T-helper 17 cell (primary cell): ENCODE measurements around the gene AMOTL2. TPM values are rescaled to one million over a fixed set of nuclear protein-coding genes. Genes with fewer than 3 reads are reported as not detected.

Source experiments
- ATAC-seq: fragments of 150-1000 bp; cut with Tn5 transposase; 2 replicates; pipeline ENCODE4 v1.10.0; 2021; ENCODE audit warnings: mild to moderate bottlenecking, moderate library complexity
- DNase-seq, 3 donors: peaks; one replicate each; pipeline versions ENCODE4 v3.0.0 to v3.0.0-alpha.2; 2020 to 2021
- H3K9me3 ChIP-seq: one replicate; pipeline ENCODE4 v1.7.0; 2013; ENCODE audit warnings: low read length, mild to moderate bottlenecking; ENCODE audit not compliant: control insufficient read depth, poor library complexity, severe bottlenecking
- H3K27ac Mint-ChIP-seq: one replicate; pipeline ENCODE4 v1.8.0; 2022; ENCODE audit warnings: mild to moderate bottlenecking, moderate library complexity, mixed read lengths
- H3K27me3 Mint-ChIP-seq: one replicate; pipeline ENCODE4 v1.8.0; 2022; ENCODE audit warnings: mixed read lengths
- H3K36me3 Mint-ChIP-seq: one replicate; pipeline ENCODE4 v1.8.0; 2022; ENCODE audit warnings: low read depth, mixed read lengths
- H3K4me1 Mint-ChIP-seq: one replicate; pipeline ENCODE4 v1.8.0; 2022; ENCODE audit warnings: mild to moderate bottlenecking, mixed read lengths
- H3K4me3 Mint-ChIP-seq: one replicate; pipeline ENCODE4 v1.8.0; 2022; ENCODE audit warnings: mild to moderate bottlenecking, moderate library complexity, mixed read lengths
- total RNA-seq, 4 donors: library from RNA in 2 of 4; stranded (reverse) in 2 of 4; gene quantifications; one replicate each; pipeline ENCODE4 v1.2.3 and lab custom pipeline; 2022 to 2026

Gene AMOTL2
- total RNA-seq, 2 donors from 2014 or later: not detected

DNA sequence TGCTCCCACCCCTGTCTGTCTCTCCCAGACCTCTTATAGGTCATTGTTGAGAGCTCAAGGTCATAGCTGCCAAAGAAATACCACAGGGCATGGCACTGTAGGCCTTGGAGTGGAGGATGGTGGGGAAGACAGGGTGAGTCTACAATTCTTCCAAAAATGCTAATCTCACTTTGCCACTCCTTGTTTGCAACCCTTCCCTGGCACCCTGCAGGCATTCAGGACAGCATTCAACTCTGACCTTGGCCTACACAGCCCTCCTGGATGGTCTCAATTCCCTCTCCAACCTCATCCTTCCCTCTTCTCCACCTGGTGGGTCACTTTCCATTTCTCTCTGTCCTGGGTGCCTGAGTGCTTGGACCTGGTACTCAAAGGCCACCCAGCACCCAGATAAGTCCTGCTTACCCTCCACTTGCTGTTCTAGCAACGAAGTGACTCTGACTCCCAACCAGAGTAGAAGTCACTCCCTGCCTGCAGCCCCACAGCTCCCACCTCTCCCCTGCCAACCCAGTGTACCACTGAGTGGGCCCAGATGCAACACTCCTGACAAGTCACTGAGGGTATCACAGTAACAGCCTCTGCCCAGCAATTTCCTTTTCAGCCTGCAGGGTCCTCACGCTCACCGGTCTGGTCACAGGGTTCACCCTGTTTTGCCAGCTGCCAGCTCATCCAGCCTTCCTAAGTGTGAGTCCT is 36.6 kb downstream of the AMOTL2 start:
- H3K4me1 Mint-ChIP-seq: no peaks in the 10 kb centered on the region
- DNase-seq: no peak
- H3K4me3 Mint-ChIP-seq: no peak overlapping the region
- peaks cover 2% of the 10 kb centered on the region for H3K36me3 Mint-ChIP-seq
- peaks cover 20% of the 10 kb centered on the region for H3K27me3 Mint-ChIP-seq
- no peaks in the 10 kb centered on the region for H3K9me3 ChIP-seq
- ATAC-seq: no peak
- no peak overlapping the region for H3K27ac Mint-ChIP-seq

DNA sequence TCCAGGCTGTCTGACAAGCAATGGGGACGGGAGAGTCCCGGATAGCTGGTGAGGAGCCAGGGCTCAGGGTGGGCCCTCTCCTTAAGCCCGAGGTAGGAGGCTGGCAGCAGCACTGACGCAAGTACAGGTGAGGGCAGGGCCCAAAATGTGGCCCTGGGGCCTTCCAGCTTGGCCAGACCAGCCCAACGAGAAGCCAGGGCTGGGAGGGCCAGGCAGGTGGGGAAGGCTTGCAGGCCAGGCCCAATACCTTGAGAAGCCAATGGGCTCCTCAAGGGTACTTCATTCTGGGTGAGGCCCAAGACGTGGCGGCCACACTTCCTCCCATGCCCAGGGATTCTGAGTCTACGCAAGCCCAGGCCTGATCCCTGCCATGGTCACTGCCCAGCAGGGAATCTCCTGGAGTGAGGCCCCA is 37.2 kb downstream of the AMOTL2 start:
- H3K4me3 Mint-ChIP-seq: no peak overlapping the region
- H3K27ac Mint-ChIP-seq: no peak overlapping the region
- ATAC-seq: no peak
- DNase-seq: no peak
- peaks cover 2% of the 10 kb centered on the region for H3K36me3 Mint-ChIP-seq
- no peaks in the 10 kb centered on the region for H3K9me3 ChIP-seq
- H3K27me3 Mint-ChIP-seq: peaks cover 20% of the 10 kb centered on the region
- H3K4me1 Mint-ChIP-seq: no peaks in the 10 kb centered on the region

DNA sequence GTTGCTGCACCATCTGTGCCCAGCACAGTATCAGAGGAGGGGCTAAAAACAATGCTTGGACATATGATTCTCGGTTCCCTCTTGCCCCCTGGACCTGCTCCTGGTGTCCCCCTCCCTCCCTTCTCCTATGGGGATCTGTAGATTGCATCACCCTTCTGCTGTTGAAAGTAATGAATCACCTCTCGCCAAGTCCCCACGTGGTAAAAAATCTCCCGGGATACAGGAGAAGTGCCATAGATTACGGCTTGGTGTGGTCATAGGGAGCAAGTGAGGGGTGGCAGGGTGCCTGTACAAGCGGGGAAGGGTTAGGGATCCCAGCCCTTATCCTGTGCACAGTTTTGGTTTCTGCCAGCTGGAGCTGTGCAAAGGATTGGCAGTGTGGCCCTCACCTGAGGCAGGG is 37.7 kb downstream of the AMOTL2 start:
- no peak for DNase-seq
- ATAC-seq: no peak
- H3K36me3 Mint-ChIP-seq: peaks cover 2% of the 10 kb centered on the region
- no peaks in the 10 kb centered on the region for H3K9me3 ChIP-seq
- peaks cover 20% of the 10 kb centered on the region for H3K27me3 Mint-ChIP-seq
- peak overlapping the region; percentile 43 for H3K27ac Mint-ChIP-seq
- H3K4me3 Mint-ChIP-seq: no peak overlapping the region
- H3K4me1 Mint-ChIP-seq: no peaks in the 10 kb centered on the region

DNA sequence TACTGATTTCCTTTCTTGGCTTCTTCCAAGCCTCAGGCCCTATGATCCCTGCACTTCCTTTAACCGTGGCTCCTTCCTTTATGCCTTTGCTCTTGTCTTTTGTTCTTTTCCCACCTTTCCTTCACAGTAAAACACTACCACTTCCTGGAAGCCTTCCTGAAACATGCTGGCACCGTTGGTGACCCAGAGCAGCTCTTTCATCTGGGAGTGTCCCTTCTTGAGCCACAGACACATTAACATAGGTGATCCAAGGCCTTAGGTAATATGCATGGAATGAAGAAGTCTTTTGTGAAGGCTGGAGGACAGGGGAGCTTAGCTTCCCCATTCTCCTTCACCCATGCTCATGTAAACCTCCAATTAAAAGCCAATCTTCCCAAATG is 39.4 kb downstream of the AMOTL2 start:
- H3K4me1 Mint-ChIP-seq: peaks cover 3% of the 10 kb centered on the region
- H3K27me3 Mint-ChIP-seq: peaks cover 35% of the 10 kb centered on the region
- H3K27ac Mint-ChIP-seq: no peak overlapping the region
- no peak for ATAC-seq
- peaks cover 2% of the 10 kb centered on the region for H3K36me3 Mint-ChIP-seq
- DNase-seq: no peak
- no peak overlapping the region for H3K4me3 Mint-ChIP-seq
- no peaks in the 10 kb centered on the region for H3K9me3 ChIP-seq

DNA sequence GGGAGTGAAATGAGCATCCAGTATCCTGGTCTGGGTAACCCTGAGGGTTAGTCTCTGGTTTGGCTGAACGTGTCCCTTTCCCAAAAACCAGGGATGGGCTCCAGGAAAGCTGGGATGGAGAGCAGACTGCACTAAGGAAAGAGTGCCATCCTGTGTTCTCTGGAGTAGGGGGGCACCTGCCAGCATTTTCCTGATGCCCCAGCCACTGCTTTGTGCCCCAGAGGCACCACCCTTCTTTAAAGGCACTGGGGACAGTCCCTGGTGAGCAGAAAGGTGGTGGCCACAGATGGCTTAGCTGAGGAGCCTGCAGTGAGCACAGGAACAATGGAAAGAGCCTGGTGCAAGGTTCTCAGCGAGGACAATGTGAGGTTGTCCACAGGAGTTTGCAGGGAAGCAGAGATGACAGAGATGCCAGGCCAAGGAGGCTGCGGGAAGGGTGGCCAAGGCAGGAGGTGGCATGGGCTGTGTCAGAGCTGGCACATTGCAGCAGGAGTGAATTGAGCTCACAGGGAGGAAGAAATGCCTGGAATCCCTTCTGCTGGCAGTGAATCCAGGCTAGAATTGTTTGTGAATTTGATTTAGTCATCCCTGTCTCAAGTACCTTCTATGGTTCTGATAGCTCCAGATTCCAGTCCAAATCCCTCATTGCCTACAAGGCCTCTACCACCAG is 39.9 kb downstream of the AMOTL2 start:
- no peak overlapping the region for H3K27ac Mint-ChIP-seq
- H3K4me3 Mint-ChIP-seq: no peak overlapping the region
- H3K9me3 ChIP-seq: no peaks in the 10 kb centered on the region
- ATAC-seq: no peak
- peaks cover 2% of the 10 kb centered on the region for H3K36me3 Mint-ChIP-seq
- no peak for DNase-seq
- peaks cover 3% of the 10 kb centered on the region for H3K4me1 Mint-ChIP-seq
- peaks cover 38% of the 10 kb centered on the region for H3K27me3 Mint-ChIP-seq

DNA sequence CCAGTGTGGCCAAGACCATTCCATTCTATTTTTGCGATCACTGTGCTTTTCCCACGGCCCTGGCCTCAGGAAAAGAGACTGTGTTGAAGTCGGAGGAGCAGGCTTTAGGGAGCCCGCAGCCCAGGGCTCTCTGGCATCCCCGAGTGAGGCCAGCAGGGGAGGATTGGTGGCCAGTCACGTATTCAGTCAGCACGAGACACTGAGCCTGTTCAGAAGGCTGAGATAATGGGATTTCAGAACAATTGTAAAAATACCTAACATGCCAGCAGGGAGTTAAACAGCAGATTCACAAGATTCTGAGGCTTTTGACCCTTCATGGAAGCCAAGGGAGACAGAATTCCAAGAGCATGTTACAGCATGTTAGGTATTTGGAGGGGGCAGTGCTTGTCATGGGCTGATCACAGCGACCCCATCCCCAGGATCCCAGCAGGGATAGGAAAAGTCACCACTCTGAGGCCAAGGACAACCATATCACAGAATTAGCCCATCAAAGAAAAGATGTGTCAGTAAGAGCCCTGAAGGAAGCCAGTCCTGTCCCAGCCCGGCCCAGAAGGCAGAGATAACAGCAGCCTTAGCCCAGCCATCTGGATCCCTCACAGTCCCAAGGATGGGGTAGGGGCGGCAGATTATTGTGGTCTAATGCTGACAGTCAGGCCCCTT is 40.6 kb downstream of the AMOTL2 start:
- ATAC-seq: no peak
- no peaks in the 10 kb centered on the region for H3K9me3 ChIP-seq
- no peak for DNase-seq
- Mint-ChIP-seq H3K4me1 (peaks cover 3% of the 10 kb centered on the region), H3K27me3 (peaks cover 37% of the 10 kb centered on the region), H3K27ac (no peak overlapping the region), H3K36me3 (peaks cover 4% of the 10 kb centered on the region), H3K4me3 (no peak overlapping the region)

DNA sequence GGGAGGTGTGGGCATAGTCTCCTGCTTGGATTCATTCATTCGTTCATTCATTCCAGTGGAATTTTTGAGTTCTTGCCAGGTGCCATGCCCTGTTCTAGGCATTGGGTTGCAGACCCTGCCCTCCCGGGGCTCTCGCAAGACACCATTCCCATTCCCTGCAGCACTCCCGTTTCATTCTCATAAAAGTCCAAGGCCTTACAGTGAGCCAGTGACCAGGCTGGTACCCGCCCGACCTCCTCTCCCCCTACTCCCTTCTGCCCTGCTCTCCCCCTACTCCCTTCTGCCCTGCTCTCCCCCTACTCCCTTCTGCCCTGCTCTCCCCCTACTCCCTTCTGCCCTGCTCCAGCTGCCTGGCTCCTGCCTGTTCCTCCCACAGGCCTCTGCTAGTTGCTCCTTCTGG is 41.9 kb downstream of the AMOTL2 start:
- no peaks in the 10 kb centered on the region for H3K9me3 ChIP-seq
- H3K4me3 Mint-ChIP-seq: no peak overlapping the region
- H3K27ac Mint-ChIP-seq: no peak overlapping the region
- H3K27me3 Mint-ChIP-seq: peaks cover 45% of the 10 kb centered on the region
- H3K4me1 Mint-ChIP-seq: peaks cover 3% of the 10 kb centered on the region
- peaks cover 4% of the 10 kb centered on the region for H3K36me3 Mint-ChIP-seq
- ATAC-seq (no peak), DNase-seq (no peak)

DNA sequence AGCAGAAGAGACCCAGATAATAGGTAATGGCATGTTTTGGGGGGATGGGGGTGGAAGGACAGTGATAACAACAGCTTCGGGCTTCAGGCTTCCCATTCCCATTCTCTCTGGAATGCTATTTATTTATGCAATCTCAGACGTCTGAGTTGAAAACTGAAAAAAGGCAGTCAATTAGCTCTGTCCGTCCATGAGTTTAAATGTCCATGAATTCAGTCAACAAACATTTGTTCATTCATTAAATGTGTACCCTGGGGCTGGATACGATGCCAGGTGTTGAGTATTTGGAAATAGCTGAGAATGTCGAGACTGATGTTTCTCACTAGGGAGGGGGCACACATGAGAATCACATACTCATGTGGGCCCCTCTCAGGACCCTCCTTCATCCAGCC is 42.4 kb downstream of the AMOTL2 start:
- Mint-ChIP-seq H3K4me1 (peaks cover 3% of the 10 kb centered on the region), H3K4me3 (no peak overlapping the region), H3K27me3 (peaks cover 45% of the 10 kb centered on the region), H3K36me3 (peaks cover 4% of the 10 kb centered on the region), H3K27ac (no peak overlapping the region)
- DNase-seq (no peak), ATAC-seq (no peak)
- no peaks in the 10 kb centered on the region for H3K9me3 ChIP-seq

- no peak overlapping the region for H3K27ac Mint-ChIP-seq
- H3K36me3 Mint-ChIP-seq: peaks cover 2% of the 10 kb centered on the region
- ATAC-seq (no peak), DNase-seq (no peak)
- H3K4me1 Mint-ChIP-seq: peaks cover 3% of the 10 kb centered on the region
- peaks cover 43% of the 10 kb centered on the region for H3K27me3 Mint-ChIP-seq
- H3K9me3 ChIP-seq: no peaks in the 10 kb centered on the region
- H3K4me3 Mint-ChIP-seq: no peak overlapping the region
Measured at GRCh38 chr3:134330883-134331810, 43.1 kb downstream of the AMOTL2 start.

- ATAC-seq (no peak), DNase-seq (no peak)
- H3K9me3 ChIP-seq: no peaks in the 10 kb centered on the region
- no peak overlapping the region for H3K27ac Mint-ChIP-seq
- peaks cover 5% of the 10 kb centered on the region for H3K4me1 Mint-ChIP-seq
- peaks cover 2% of the 10 kb centered on the region for H3K36me3 Mint-ChIP-seq
- H3K27me3 Mint-ChIP-seq: peaks cover 62% of the 10 kb centered on the region
- no peak overlapping the region for H3K4me3 Mint-ChIP-seq
Measured at GRCh38 chr3:134328846-134329245, 45.4 kb downstream of the AMOTL2 start.

- peaks cover 5% of the 10 kb centered on the region for H3K4me1 Mint-ChIP-seq
- H3K36me3 Mint-ChIP-seq: peaks cover 2% of the 10 kb centered on the region
- DNase-seq: no peak
- H3K9me3 ChIP-seq: no peaks in the 10 kb centered on the region
- H3K4me3 Mint-ChIP-seq: no peak overlapping the region
- peaks cover 60% of the 10 kb centered on the region for H3K27me3 Mint-ChIP-seq
- ATAC-seq: no peak
- no peak overlapping the region for H3K27ac Mint-ChIP-seq
Measured at GRCh38 chr3:134328147-134328591, 46.1 kb downstream of the AMOTL2 start.

GRCh38 chr3:134327594-134327975 is 46.7 kb downstream of the AMOTL2 start:
- peaks cover 2% of the 10 kb centered on the region for H3K36me3 Mint-ChIP-seq
- DNase-seq (no peak), ATAC-seq (no peak)
- H3K27ac Mint-ChIP-seq: no peak overlapping the region
- H3K4me3 Mint-ChIP-seq: no peak overlapping the region
- no peaks in the 10 kb centered on the region for H3K9me3 ChIP-seq
- peaks cover 5% of the 10 kb centered on the region for H3K4me1 Mint-ChIP-seq
- peaks cover 64% of the 10 kb centered on the region for H3K27me3 Mint-ChIP-seq
